ENCODE results near the gene RBM8A.
A peak's percentile ranks its signal among the peaks of the same experiment; 100 is the strongest.

Gene RBM8A

DNA sequence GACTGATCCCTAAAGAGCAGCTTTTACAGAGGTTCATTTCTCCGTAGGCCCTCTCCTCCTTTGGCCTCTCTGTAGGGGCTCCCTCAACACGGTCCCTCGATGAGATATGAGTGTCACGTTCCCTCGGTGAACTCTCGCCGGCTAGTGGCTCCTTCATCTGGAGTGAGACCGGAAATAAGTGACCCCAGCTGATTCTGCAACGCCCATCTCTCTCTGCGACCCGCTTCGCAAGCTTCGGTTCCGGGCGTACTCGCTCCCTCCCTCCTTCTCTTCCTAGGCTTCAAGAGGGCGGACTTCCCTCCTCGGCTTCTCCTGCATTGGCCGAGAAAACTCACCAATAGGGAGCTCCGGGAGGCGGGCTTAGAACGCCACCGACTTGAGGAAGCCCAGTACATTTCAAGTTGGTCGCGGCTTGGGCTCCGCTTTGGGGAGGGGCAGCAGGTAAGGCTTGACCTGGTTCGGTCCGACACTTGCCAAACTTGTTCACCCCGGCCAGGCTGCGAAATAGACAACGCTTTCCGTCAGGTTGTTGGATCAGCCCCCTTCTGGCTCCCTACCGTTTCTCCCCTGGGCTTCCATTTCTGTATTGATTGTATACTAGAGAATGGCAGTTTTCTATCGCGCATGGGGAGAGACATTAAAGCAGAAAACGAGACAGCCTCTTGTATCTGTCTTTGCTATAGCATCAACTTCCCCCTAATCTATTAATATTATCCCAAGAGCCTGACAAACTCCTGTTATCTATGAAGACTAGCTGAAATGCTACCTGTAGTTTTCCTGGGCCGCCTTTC, 37.2 kb upstream of the RBM8A start, which contains the start of the genes ANKRD34A and POLR3GL:
Gene ANKRD34A, minus strand, starts transcription at position 248 of the 791 bp plus-strand sequence. CDS start 2,816 bp downstream, outside the sequence.
Gene POLR3GL, plus strand, starts transcription at position 363 of the 791 bp plus-strand sequence. CDS start 10,176 bp downstream, outside the sequence.
- H3K4me3 ChIP-seq (ENCODE audit: low read depth, low read length), result peak within 1 kb of the TSS; percentile 72
- TF ChIP-seq, protein P1, sequence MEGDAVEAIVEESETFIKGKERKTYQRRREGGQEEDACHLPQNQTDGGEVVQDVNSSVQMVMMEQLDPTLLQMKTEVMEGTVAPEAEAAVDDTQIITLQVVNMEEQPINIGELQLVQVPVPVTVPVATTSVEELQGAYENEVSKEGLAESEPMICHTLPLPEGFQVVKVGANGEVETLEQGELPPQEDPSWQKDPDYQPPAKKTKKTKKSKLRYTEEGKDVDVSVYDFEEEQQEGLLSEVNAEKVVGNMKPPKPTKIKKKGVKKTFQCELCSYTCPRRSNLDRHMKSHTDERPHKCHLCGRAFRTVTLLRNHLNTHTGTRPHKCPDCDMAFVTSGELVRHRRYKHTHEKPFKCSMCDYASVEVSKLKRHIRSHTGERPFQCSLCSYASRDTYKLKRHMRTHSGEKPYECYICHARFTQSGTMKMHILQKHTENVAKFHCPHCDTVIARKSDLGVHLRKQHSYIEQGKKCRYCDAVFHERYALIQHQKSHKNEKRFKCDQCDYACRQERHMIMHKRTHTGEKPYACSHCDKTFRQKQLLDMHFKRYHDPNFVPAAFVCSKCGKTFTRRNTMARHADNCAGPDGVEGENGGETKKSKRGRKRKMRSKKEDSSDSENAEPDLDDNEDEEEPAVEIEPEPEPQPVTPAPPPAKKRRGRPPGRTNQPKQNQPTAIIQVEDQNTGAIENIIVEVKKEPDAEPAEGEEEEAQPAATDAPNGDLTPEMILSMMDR (IDR thresholded peaks at IDR 0.05; ENCODE audit: low read depth, low read length), result no peak

- H3K4me3 ChIP-seq (ENCODE audit: low read depth, low read length), result peak overlapping the region; percentile 72
- TF ChIP-seq, protein P1 (IDR thresholded peaks at IDR 0.05; ENCODE audit: low read depth, low read length), result no peak
Observed at GRCh38 chr1:145963265-145964019, 36.2 kb upstream of the RBM8A start.

DNA sequence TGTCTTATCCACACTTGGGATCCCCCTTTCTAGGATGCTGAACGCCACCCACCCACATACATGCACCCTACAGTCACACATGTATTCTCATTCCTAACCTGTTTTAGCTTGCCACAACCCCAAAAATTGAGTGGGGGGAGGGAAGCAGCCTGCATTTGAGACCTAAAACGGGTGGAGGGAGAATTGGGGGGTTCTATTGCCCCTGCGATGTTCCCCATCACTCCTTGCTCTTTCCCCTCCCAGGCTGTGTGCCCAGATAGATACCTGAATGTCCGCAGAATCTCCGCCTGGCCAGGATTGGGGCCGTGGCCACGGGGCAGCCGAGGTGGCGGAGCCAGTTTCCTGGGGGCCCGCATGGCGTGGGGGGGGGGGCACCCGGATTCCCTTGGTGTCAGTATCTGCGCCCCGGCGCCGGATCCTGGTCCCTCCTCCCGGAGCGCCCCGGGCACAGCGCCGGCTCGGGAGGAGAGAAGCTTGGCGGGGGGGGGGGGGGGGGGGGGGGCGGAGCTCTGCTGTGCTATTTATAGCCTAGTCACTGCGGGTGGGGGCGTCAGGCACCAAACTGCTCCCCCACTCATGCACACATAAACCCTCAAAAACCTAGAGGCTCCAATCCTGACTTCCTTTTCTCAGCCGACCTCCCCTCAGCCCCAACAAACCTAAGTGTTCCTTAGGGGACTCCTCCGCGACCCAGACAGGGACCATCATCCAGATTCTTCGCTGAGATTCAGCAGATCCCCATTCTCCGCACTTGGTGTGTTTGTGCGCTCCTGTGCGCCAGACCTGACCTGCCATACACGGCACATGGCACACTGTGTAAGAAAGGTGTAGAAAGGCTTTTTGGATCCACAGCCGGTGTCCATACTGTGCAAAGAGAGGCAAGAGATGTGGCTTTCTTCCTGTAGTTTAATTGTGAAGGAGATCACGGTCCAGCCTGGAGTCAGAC, 35.1 kb upstream of the RBM8A start:
- TF ChIP-seq, protein P1 (IDR thresholded peaks at IDR 0.05; ENCODE audit: low read depth, low read length), result no peak
- peak overlapping the region; percentile 67 for H3K4me3 ChIP-seq (ENCODE audit: low read depth, low read length)

DNA sequence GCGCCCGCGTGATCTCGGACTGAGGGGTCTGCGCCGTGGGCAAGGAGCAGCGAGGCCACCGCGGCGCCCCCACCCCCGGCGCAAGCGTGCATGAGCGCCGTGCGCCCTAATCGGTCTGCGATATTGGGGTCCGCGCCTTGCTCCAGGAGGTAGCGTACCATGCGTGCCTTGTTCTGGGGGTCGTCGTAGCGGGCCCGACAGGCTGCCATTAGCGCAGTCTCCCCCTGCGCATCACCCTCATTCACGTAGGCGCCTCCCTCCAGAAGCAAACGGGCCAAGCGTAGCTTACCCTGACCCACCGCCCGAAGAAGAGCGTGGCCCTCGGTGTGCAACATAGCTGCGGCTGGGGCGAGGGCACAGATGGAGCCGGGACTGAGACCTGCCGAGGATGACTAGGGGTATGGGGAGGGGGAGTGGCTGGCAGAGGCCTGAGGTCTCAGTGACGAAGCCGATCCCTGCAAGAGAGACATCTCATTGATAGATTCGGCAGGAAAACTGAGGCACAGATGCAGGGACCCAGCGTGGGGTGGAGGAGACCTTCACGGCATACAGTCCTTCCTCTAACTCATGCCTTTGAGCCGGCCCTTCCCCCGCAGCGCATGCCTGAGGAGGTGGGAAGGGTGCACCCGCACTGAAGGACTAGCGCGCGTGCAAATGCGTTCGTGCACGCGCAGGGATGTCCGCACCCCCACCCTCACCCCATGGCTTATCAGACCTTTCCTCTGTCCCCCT, 34.3 kb upstream of the RBM8A start:
- peak overlapping the region; percentile 67 for H3K4me3 ChIP-seq (ENCODE audit: low read depth, low read length)
- TF ChIP-seq, protein P1 (IDR thresholded peaks at IDR 0.05; ENCODE audit: low read depth, low read length), result no peak

DNA sequence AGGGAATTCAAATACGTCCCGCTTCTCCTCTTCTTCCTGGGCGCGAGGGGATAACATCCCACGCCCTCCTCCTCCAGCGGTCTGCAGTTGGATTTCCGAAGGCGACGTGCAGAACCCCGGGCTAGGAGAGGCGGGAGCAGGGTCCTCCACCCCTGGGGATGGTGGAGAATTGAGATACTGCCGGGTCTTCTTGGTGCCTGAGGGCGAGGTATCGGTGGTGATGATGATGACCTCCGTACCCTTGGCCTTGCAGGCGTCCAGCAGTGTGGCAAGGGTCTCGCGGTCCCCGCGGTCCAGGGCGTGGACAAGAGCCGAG, 33.8 kb upstream of the RBM8A start:
- TF ChIP-seq, protein P1 (IDR thresholded peaks at IDR 0.05; ENCODE audit: low read depth, low read length), result no peak
- H3K4me3 ChIP-seq (ENCODE audit: low read depth, low read length), result peak overlapping the region; percentile 67

- H3K4me3 ChIP-seq (ENCODE audit: low read depth, low read length), result peak overlapping the region; percentile 67
- TF ChIP-seq, protein P1 (IDR thresholded peaks at IDR 0.05; ENCODE audit: low read depth, low read length), result no peak
Observed at GRCh38 chr1:145960468-145961108, 33.3 kb upstream of the RBM8A start.

Data from WI38 (cell line).